ENCODE results near the gene CHIT1.
"Not testable (repeated sequence)": the region's sequence is repeated elsewhere in the genome, so short reads cannot be mapped to it uniquely, and the experiment has no call there.

CHIT1 gene

DNA sequence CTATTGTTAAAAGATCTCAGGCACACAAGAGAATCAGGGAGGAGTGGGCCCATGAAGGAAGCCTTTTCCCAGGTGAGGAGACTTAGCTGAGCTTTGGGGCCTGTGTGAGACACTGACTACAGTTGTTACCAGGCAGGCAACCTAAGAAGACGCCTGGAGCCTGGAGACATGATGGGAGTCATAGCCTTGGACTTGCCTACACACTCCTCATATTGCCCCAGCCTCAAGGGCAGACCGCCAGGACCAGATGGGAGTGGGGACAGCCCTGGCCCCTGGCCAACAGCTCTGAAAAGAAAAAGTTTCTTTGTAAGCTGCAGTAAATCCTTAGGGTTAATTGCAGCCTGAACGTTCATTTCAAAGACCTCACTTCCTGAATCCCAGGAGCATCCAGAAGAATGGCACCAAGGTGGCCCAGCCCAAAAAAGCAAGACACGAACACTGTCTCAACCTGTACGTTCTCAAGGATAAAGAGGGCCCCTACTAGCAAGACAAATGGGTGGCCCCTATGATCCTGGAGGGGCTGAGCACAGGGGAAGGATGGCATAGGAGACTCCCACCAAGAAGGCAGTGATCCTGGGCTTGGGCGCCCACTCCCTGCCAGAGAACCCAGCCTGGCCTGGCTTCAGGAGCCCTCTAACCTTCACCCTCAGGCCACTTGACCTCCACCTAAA is 42.6 kb upstream of the CHIT1 start:
- in situ Hi-C loops (cut with HindIII; ENCODE audit: low pct_unique_long_range_greater_than_20kb, low sequenced_read_pairs): no loop called here
- no peak for TF ChIP-seq JUND (IDR thresholded peaks at IDR 0.05; ENCODE audit: low read depth)
- DNase-seq (ENCODE audit: low read depth in 1 of 2, low spot score in 1 of 2): no peak

- in situ Hi-C loops (cut with HindIII; ENCODE audit: low pct_unique_long_range_greater_than_20kb, low sequenced_read_pairs): no loop called here
- TF ChIP-seq JUND (IDR thresholded peaks at IDR 0.05; ENCODE audit: low read depth): no peak
- DNase-seq (ENCODE audit: low read depth in 1 of 2, low spot score in 1 of 2): peak; percentile 79 to 87
Measured at GRCh38 chr1:203271018-203271743, 41.7 kb upstream of the CHIT1 start.

GRCh38 chr1:203270448-203270847 is 41.0 kb upstream of the CHIT1 start:
- no peak for TF ChIP-seq JUND (IDR thresholded peaks at IDR 0.05; ENCODE audit: low read depth)
- in situ Hi-C loops (cut with HindIII; ENCODE audit: low pct_unique_long_range_greater_than_20kb, low sequenced_read_pairs): no loop called here
- no peak for DNase-seq (ENCODE audit: low read depth in 1 of 2, low spot score in 1 of 2)

DNA sequence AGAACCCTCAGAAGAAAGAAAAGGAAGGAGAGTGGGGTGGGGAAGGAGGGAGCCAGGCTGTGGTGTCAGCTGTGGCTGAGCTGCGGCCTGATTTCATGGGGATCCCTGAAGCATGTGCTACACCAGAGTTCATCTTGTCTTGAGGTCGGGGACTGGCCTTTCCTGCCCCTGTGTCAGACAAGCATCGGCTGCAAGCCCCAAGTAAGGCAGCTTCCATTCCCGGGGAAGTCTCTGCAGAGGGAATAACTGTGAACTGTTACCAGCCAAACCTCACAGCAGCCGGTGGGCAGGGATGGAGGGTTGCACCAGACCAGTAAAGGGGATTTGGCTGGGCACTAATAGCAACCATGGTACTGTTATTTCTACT is 40.2 kb upstream of the CHIT1 start:
- TF ChIP-seq JUND (IDR thresholded peaks at IDR 0.05; ENCODE audit: low read depth): no peak
- in situ Hi-C loops (cut with HindIII; ENCODE audit: low pct_unique_long_range_greater_than_20kb, low sequenced_read_pairs): no loop called here
- DNase-seq (ENCODE audit: low read depth in 1 of 2, low spot score in 1 of 2): no peak

DNA sequence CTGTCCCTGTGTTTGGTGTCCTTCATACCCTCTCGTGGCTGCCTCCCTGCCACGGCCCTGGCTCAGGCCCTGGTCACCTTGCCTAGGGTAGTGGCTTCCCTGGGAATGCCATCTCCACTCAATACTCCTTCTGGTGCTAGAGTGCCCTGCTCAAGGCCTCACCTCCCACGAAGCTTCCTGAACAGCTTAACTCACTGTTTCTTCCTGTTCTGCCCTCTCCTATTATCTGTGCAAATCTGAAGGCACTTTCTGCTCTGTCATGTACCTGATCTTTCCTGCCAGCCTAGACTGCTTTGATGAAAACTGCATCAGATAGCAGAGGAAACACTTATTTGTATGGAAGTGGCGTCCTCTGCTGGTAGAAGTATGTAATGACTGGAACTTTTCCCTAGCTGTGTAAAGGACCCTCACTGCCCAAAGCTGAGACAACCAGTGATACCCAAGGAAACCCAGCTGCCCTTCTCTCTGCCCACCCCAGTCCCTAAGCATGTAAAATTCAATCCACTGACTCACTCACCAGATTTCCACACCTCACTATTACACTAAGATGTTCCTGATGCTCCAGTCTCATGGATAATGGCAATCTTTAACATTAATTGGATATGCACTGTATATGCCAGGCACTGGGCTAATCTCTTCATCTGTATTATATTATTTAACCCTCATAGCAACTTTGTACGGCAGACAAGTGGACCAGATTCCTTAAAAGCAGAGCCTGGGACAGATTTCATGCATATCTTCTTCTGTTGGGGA is 39.6 kb upstream of the CHIT1 start:
- no peak for TF ChIP-seq JUND (IDR thresholded peaks at IDR 0.05; ENCODE audit: low read depth)
- in situ Hi-C loops (cut with HindIII; ENCODE audit: low pct_unique_long_range_greater_than_20kb, low sequenced_read_pairs): no loop called here
- DNase-seq (ENCODE audit: low read depth in 1 of 2, low spot score in 1 of 2): peak; percentile 44 to 87

DNA sequence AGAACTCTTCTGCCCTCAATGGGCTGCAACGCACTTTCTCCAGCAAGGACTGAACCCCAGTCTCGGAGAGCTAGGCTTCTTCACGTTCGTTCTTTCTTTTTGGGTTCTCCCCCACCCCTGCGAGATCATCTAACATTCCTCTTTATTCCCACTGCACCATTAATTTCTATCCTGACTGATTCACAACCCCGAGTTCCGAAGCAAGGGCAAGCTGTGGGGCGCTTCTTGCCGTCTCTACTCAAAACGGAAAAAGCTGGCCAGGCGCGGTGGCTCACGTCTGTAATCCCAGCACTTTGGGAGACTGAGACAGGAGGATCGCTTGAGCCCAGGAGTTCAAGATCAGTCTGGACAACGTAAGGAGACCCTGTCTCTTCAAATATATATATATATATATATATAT is 38.4 kb upstream of the CHIT1 start:
- in situ Hi-C loops (cut with HindIII; ENCODE audit: low pct_unique_long_range_greater_than_20kb, low sequenced_read_pairs): no loop called here

GRCh38 chr1:203267347-203267846 is 37.9 kb upstream of the CHIT1 start:
- no peak for TF ChIP-seq JUND (IDR thresholded peaks at IDR 0.05; ENCODE audit: low read depth)
- peak; percentile 88 to 95 for DNase-seq (ENCODE audit: low read depth in 1 of 2, low spot score in 1 of 2)
- in situ Hi-C loops (cut with HindIII; ENCODE audit: low pct_unique_long_range_greater_than_20kb, low sequenced_read_pairs): no loop called here

More for the DNA sequence above, 38.4 kb upstream of the CHIT1 start:
- TF ChIP-seq JUND (IDR thresholded peaks at IDR 0.05; ENCODE audit: low read depth): no peak
- no peak for DNase-seq (ENCODE audit: low read depth in 1 of 2, low spot score in 1 of 2)

DNA sequence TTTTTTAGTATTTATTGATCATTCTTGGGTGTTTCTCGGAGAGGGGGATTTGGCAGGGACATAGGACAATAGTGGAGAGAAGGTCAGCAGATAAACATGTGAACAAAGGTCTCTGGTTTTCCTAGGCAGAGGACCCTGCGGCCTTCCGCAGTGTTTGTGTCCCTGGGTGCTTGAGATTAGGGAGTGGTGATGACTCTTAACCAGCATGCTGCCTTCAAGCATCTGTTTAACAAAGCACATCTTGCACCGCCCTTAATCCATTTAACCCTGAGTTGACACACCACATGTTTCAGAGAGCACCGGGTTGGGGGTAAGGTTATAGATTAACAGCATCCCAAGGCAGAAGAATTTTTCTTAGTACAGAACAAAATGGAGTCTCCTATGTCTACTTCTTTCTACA is 36.7 kb upstream of the CHIT1 start:
- DNase-seq (ENCODE audit: low read depth in 1 of 2, low spot score in 1 of 2); in situ Hi-C loops (cut with HindIII; ENCODE audit: low pct_unique_long_range_greater_than_20kb, low sequenced_read_pairs): not testable (repeated sequence)

- in situ Hi-C loops (cut with HindIII; ENCODE audit: low pct_unique_long_range_greater_than_20kb, low sequenced_read_pairs): no loop called here
- no peak for TF ChIP-seq JUND (IDR thresholded peaks at IDR 0.05; ENCODE audit: low read depth)
- no peak for DNase-seq (ENCODE audit: low read depth in 1 of 2, low spot score in 1 of 2)
Measured at GRCh38 chr1:203265541-203265940, 36.1 kb upstream of the CHIT1 start.

GRCh38 chr1:203264052-203264501 is 34.6 kb upstream of the CHIT1 start:
- no peak for TF ChIP-seq JUND (IDR thresholded peaks at IDR 0.05; ENCODE audit: low read depth)
- DNase-seq (ENCODE audit: low read depth in 1 of 2, low spot score in 1 of 2): no peak
- in situ Hi-C loops (cut with HindIII; ENCODE audit: low pct_unique_long_range_greater_than_20kb, low sequenced_read_pairs): no loop called here

DNA sequence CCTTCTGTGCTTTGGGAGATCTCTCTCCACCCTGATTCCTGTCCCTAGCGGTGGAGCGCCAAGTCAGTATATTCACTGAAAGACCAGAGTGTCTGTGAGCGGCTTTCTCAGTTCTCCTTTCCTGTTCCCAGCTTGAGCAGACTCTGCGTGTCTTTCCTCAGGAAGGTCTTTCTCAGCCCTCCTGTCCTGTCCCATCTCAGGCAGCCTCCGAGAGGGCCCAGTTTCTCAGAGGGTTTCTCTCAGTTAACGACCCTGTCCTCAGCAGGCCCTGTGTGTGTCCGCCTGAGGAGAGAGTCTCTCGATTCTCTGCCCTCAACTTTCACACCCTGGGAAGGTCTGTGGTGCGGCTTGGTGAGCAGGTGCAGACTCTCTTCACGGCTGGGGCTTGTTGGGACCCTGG is 34.0 kb upstream of the CHIT1 start:
- no peak for DNase-seq (ENCODE audit: low read depth in 1 of 2, low spot score in 1 of 2)
- in situ Hi-C loops (cut with HindIII; ENCODE audit: low pct_unique_long_range_greater_than_20kb, low sequenced_read_pairs): no loop called here
- no peak for TF ChIP-seq JUND (IDR thresholded peaks at IDR 0.05; ENCODE audit: low read depth)

DNA sequence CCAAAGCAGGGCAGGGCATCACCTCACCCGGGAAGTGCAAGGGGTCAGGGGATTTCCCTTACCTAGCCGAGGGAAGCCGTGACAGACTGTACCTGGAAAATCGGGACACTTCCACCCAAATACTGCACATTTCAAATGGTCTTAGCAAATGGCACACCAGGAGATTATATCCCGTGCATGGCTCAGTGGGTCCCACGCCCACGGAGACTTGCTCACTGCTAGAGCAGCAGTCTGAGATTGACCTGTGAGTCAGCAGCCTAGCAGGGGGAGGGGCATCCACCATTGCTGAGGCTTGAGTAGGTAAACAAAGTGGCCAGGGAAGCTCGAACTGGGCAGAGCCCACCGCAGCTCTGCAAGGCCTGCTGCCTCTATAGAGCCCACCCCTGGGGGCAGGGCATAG is 27.2 kb upstream of the CHIT1 start:
- in situ Hi-C loops (cut with HindIII; ENCODE audit: low pct_unique_long_range_greater_than_20kb, low sequenced_read_pairs); DNase-seq (ENCODE audit: low read depth in 1 of 2, low spot score in 1 of 2): not testable (repeated sequence)

- in situ Hi-C loops (cut with HindIII; ENCODE audit: low pct_unique_long_range_greater_than_20kb, low sequenced_read_pairs); DNase-seq (ENCODE audit: low read depth in 1 of 2, low spot score in 1 of 2): not testable (repeated sequence)
Measured at GRCh38 chr1:203254782-203255181, 25.3 kb upstream of the CHIT1 start.
